Left renal pelvis (tissue), 4 donors: ENCODE results near the gene ZNRF3. TPM values are rescaled to one million over a fixed set of nuclear protein-coding genes. Genes with fewer than 3 reads are reported as not detected.

Source experiments
- DNase-seq, 4 donors: peaks; one replicate each; pipeline ENCODE4 v3.0.0-alpha.2; 2013; ENCODE audit warnings: low read depth in 4 of 4, low spot score in 3 of 4
- polyA plus RNA-seq, 4 donors: library from polyadenylated mRNA; unstranded; fragments of 120-200 nt; gene quantifications; one replicate each; pipeline ENCODE4 v1.2.1, GENCODE V29; 2013; ENCODE audit not compliant: insufficient read length in 4 of 4

ZNRF3 gene
- polyA plus RNA-seq, 4 donors = 9.6 to 30.3 (median 29.2) TPM

DNA sequence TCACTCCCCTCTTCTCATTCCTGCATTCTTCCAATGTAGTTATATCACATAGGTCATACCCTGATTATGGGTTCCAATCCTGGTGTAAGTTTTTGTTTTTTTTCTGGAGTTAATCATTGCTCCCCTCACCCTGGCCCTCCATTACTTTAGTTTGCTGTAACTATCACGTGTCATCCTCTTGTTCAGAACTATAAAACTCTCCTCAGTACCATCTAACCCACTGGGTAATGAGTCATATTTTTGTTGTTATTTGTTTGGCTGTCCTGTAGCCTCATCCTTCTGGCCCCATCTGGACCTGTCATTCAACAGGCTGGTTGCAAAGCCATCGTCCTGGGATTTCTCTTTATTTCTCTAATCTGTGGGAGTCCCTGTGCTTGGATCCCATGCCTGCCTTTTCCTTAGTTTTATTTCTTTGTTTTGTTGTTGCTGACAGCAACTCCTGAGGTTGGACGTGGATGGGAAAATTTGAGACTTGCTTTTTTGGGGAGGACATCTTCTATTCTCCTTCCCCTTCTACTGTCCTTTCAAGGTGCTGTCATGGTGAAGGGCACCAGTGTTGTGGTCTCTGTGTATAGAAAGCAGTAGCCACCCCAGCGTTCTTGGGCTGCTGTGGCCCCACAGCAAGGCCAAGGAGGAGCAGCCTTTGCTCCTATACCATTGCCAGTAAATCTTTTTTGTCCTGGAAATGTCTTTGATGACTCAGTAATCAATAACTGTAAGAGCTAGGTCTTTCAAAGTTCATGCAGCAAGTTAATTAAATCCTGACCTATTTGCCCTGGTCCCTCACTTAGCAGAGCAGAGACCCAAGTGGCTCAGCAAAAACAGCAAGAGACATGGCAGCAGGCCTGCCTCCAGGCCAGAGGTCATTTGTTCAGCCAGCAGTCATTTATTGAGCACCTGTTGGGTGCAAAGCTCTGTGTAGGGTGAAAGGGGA, 95.8 kb downstream of the ZNRF3 start:
- no peak for DNase-seq

DNA sequence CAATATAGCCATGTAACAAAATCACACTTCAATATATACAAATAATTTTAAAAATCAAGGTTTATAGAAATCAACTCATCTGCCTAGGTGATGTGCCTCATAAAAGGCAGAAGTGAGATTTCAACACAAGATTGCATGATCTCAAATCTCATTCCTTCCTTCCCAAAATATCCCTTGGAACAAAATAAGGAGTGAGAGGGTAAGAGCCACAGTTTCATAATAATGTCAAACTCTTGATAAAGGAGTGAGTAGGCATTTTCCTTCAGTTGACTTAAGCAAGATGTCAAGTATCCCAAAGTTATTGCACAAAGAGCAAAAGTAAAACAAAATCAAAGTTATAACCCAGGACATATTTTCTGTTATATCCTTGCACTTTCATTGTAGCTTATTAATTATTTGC, 97.0 kb downstream of the ZNRF3 start:
- DNase-seq = no peak

DNA sequence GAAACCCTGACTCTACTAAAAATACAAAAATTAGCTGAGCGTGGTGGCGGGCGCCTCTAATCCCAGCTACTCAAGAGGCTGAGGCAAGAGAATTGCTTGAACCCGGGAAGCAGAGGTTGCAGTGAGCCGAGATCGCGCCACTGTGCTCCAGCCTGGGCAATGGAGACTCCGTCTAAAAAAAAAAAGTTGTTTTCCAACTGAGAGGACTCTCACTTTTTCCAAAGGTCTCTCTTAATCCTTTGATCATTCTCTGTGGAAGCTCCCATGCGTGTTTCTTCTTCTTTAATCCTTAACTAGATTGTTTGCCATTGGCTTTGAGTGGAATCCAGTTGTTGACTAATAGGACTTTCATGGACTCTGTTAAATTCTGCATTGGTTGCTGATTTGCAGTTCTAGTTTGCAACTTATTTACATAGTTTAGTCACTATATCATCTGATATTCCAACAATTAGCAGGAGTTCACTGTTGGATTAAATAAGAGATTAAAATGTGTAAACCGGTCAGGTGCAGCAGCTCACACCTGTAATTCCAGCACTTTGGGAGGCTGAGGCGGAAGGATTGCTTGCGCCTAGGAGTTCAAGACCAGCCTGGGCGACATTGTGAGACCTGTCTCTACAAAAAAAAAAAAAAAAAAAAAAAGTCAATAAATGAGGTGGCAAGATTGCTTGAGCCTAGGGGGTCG, 98.6 kb downstream of the ZNRF3 start:
- no peak for DNase-seq

DNA sequence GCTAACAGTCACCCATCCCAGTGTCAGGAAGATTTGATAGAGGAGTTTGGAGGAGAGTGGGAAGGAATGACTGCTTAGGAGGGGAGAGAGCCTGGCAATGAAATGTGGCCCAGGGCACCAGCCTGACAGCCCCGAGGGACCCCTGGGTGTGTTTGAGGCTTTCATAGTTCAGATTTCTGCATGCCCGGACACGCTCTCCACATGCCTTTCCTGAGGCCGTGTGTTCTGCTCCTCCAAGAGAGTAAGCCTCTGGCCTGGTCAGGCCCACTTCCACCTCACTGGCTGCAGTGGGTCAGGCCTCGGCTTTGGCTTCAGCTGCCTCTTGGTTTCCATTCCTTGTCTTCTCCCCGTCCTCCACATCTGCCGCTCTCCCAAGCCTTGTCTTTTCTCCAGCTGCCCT, 99.8 kb downstream of the ZNRF3 start:
- DNase-seq = no peak

DNA sequence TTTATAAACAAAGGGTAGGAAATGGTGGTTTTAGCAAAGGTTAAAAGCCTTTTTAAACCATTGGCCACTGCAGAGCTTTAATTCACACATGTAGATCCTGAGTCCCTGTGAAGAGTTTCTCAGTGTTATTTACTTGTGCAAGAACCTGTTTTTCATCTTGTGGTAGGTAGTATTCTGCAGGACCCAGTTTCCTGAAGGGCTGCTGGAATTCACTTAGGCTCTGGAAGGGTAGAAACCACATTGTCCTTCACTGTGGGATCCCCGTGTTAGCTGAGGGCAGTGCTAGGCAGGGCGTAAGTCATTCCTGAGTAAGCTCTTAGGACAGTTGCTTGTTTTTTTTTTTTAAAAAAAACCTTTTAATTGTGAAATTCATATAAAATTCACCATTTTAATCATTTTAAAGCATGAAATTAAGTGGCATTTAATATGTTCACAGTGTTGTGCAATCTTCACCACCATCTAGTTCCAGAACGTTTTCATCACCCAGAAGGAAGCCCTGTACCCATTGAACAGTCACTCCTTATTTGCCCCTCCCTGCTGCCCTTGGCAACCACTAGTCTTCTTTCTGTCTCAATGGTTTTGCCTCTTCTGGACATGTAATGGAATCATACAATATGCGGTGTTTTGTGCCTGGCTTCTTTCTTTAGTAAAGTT, 100.5 kb downstream of the ZNRF3 start:
- no peak for DNase-seq

DNA sequence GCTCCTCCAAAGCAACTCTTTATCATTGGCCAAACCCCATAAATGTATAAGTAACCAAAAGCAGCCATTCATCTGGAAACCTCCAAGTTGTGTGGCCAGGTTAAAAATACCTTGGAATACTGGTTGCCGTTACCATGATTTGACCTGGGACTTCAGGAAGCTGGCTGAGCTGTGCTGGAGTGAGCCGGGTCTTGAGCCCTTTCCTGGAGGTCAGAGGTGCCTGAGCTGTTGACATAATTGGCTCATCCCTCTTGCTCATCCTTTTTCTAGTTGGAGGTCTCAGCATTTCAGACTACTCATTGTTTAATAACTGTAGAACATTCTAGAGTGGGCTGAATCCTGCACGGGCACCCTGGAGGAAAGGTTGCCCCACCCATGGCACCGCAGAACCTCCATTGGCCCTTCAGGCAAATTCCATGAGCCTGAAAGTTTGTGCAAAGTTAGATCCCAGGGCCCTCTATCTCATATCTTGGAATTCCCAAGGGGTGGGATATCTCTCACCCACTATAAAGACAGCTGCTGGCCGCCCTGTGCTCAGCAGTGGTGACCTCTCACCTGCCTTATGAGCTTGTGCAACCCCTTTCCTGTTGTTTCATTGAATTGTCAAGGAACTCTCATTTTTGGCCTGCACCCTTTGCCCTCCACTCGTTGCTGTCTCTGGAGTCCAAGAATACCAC, 101.2 kb downstream of the ZNRF3 start:
- DNase-seq = no peak

DNA sequence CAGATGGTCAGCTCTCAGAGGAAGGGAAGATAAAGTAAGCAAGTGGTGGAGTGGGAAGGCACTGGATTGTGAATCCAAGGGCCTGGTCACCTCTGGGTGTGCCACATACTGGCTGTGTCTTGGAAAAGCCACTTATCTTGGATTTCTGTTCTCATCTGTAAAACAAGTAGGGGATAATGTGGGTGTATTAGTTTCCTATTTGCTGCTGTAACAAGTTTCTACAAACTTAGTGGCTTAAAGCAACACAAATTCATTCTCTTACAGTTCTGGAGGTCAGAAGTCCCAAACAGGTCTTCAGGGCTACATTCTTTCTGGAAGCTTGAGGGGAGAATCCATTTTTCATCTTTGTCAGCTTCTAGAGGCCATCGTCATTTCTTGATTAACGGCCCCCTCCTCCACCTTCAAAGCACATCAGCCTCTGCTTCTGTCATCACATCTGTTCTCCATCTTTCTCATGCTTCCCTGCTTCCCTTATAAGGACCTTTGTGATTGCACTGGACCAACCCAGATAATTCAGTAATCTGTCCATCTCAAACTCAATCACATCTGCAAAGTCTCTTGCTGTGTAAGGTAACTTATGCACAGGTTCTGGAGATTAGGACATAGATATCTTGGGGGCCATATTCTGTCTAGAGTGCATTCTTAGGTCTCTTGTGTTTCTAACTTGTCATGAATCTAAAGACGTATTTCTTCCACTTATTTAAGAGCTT, 102.4 kb downstream of the ZNRF3 start:
- no peak for DNase-seq

DNA sequence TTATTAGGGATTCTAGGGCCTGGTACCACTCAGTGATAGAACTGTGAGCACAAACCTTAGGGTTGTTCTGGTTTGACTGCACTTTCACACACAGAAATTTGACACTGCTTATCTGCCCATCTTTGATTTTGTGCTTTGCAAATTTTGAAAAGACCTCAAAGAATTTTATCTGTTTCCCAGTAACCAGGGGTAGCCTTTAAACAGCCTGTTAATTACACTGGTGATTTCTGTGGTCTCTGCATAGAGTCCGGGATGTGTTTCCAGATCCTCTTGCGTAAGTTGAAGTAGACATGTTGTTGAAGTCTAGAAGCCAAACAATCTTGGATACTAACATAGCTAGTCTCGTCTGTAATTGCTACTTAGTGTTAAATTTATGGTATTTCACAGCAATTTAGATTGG, 103.0 kb downstream of the ZNRF3 start:
- no peak for DNase-seq

DNA sequence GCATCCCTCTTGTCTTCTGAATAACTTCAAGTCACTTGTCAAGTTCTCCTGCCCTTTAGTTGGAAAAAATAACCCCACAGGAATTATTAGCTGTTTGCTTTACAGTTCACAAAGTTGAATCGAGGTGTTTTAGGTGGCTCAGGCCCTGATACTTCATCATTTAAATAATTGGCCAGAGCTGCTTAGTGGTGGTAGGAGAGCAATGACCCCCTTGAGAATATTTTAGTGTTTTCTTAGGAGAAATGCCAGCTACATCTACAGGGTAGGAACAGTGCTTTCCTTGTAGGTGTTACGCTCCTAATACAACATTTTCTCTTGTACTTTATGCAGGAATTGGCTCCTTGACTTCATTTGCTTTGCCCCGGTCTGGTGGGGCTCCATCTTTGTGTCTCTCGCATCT, 105.1 kb downstream of the ZNRF3 start:
- DNase-seq = no peak

DNA sequence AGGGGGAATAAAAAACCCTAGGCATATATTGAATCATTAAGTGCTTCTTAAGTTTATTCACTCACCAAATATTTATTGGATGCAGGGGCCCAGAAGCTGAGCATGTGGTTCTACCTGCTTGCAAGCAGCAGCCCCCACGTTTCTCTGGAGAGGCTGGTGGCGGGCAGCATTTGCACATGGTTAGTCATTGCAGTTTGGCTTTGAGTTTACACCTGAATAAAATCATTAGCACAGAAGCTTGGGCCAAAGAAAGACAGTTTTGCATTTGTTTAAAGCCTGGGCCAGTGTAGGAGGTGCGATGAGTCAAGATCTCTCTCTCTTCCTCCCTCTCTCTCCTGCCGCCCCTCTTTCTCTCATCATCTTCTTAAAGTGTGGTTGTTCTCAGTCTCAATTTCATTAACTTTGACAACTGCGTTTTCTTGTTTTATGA, 105.7 kb downstream of the ZNRF3 start:
- no peak for DNase-seq

DNA sequence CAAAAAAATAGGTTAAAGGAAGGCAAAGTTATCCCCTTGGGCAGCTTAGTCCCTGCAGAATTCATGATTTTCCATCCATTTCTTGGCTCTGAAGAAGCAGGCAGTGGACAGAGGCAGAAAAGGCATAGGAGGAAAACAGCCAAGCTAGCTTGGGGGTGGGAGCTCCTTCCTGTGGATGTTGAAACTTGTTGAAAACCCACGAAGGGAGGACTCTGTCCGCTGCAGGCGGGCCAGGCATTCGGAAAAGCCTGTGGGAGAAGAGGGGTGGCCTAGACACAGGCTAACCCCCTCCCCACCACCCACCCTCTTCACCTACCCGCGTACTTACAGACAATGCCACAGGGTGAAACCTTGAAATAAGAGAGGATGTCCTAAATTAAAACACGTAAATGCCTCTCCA, 106.1 kb downstream of the ZNRF3 start:
- no peak for DNase-seq

DNA sequence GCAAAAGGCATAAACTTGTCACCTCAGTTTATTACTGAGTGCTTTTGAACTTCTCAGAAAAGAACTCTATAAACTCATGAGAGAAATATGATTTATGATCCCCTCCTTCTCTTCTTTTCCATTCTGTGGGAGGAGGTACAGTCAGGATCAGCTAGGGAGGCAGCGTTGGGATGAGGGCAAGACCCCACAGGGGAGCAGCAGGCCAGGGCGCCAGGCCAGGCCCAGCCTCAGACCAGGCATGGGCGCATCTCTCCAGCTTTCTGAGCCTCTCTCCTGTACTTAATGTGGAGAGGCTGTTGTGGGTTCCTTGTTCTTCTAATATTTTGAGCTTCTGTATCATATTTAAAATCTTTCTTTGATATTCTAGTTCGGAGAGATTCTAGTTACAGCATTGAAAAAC, 106.5 kb downstream of the ZNRF3 start:
- no peak for DNase-seq

DNA sequence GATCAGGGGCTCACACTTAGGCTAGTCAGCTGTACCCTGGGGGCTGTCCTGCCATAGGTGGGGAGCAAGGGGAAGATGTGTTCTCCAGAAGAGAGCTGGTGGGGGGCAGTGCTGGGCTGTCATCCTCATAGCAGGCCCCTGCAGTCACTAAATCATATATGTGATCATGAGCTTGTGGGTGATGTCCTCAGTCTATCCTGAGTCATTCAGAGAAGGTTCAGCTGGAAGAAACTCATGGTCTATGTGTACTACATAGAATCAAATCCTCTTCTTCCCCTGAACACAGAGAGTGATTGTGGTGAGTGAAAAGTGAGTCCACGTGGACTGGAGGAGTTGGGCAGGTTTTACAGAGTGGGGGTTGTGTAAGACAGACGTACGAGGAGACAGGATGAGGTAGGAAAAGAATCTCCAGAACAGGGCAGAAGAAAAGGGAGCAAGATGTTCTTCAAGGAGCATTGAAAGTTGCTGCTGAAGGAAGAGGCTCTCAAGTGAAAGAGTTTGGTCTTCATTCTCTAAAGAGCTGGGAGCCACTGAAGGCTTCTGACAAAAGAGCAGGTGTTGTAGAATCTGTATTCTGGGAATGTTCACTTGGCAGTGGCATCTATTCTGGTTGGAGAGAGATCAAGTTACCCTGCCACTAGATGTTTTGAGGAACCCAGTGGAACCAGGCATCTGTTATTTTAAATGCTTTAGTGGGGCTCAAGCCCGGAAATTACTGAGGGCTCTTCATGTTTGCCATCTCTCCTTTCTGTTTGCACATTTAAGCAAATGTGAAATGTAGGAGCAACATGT, 109.4 kb downstream of the ZNRF3 start:
- DNase-seq = no peak

DNA sequence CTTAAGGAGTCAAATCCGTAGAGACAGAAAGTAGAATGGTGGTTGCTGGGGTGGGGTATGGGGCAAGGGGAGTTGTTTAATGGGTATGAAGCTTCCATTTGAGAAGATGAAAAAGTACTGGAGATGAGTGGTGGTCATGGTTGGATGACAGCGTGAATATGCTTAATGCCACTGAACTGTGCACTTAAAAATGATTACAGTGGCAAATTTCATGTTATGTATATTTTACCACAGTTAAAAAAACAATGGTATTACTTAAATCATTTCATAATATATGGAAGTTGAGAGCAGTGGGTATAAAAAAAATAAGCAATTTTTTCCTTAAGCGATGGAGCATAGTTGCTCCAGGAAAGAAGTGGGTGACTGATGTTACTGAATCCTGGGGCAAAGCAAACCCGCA, 111.2 kb downstream of the ZNRF3 start:
- no peak for DNase-seq

DNA sequence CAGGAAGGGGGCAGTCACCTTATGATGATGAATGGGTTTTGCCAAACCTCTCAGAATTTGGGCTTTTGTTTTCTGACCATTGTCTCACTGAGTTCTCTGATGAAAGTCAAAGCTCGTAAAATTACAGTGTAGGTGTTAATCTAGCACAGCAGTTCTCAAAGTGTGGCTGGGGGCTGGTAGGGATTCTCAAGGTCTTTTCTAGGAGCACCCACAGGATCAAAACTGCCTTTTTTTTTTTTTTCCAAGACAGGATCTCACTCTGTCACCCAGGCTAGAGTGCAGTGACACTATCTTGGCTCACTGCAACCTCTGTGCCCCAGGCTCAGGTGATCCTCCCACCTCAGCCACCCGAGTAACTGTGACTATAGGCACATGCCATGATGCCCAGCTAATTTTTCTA, 112.2 kb downstream of the ZNRF3 start:
- DNase-seq = no peak

DNA sequence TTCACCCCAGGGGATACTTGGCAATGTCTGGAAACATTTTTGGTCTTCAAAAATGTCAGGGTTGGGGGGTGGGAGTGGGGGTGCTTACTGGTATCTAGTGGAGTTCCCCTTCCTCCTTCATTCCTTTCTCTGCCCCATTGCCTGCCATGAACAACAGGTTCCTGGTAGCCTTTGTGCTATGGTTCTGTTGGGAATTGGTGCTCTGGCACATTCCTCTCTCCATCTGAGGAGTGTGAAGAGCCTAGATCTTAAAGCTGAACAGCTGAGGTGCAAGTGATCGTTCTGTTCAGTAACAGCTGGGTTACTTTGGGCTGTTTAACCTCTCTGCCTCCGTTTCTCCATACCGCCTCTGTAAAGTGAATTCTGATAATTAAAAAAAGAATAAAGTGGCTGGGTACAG, 114.0 kb downstream of the ZNRF3 start:
- no peak for DNase-seq

DNA sequence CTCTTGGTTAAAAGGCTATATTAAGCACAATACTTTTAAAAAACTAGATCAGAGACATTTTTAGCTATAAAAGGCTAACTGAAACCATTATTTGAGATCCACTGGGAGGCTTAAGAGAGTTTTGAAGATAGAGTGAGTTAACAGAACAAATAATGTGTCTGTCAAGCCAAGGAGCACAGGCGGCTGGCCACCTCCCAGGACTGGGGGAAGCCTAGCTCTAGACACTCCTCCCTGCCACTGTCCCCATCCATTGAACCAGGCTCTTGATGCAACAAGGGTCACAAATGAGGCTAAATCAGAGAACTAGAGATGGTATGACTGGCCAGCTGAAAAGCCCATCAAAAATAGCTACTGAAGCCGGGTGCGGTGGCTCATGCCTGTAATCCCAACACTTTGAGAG, 115.3 kb downstream of the ZNRF3 start:
- DNase-seq = no peak

DNA sequence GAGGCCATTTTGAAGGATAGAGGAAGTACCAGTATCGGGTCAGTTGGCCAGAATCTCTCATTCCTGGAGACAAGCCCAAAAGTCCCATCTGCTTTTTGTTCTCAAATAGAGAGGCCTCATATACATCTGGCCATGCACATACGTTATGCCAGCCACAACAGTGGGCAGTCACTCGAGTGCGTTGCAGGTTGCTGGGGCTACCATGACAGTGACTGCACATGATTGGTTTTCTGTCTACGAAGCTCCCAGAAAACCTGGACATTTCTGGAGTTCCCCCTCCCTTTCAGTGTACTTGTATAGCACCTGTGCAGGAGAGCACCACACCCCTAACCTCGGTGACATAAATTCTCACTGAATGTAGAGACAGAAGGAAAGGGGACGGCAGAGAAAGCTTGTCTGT, 116.1 kb downstream of the ZNRF3 start:
- DNase-seq = no peak

DNA sequence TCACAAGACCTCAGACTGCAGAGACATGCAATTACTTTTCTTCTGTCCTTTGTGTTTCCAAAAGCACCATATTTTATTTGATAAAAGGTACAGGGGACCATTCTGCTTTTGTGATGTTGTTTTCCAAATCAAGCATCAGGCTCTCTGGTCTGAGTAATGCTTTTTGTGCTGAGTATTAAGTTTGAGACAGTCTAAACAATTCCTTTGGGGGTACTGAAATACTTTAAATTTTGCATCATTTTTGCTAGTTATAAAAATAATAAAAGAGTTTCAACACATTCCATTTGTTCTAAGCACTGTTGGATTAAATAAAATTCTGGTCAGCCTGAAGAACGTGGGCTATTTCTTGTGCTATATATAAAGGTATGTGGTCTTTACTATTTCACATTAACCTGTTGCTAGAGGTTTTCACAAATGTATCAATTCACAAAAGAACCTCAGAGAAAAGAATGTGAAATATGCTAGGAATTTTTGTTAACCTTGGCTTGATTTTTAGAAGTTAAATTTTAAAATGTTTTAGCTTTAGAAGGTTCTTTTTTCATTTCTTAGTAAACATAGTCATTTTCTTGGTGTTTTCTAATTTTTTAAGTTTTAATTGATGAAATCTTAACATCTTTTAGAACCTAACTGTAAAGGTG, 116.7 kb downstream of the ZNRF3 start:
- DNase-seq = no peak
